GM21825 (cell line): ENCODE measurements around the gene SMIM29.
A peak's percentile ranks its signal among the peaks of the same experiment; 100 is the strongest.
"Not testable (repeated sequence)": the region's sequence is repeated elsewhere in the genome, so short reads cannot be mapped to it uniquely, and the experiment has no call there.

Source experiments
- ATAC-seq: cut with Tn5 transposase; IDR thresholded peaks from one replicate; pipeline ENCODE4 v1.9.1; 2021; ENCODE audit warnings: mild to moderate bottlenecking, moderate library complexity; ENCODE audit not compliant: unreplicated experiment

The SMIM29 gene

DNA sequence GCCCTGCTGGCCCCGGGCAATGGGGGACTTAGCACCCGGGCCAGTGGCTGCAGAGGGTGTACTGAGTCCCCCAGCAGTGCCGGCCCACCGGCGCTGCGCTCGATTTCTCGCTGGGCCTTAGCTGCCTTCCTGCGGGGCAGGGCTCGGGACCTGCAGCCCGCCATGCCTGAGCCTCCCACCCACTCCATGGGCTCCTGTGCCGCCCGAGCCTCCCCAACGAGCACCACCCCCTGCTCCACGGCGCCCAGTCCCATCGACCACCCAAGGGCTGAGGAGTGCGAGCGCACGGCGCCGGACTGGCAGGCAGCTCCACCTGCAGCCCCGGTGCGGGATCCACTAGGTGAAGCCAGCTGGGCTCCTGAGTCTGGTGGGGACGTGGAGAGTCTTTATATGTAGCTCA, 20.3 kb upstream of the SMIM29 start:
- ATAC-seq = not testable (repeated sequence)

DNA sequence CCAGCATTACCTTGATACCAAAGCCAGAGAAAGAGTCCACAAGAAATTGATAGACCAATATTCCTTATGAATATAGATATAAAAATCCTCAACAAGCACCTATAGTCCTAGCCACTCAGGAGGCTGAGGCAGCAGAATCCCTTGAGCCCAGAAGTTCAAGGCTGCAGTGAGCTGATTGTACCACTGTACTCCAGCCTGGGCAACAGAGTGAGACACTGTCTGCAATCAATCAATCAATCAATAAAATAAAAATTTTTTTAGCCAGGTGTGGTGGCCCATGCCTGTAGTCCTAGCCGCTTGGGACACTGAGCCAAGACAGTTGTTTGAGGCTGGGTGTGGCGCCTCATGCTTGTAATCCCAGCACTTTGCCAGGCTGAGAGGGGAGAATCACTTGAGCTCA, 18.9 kb upstream of the SMIM29 start:
- ATAC-seq = no peak

DNA sequence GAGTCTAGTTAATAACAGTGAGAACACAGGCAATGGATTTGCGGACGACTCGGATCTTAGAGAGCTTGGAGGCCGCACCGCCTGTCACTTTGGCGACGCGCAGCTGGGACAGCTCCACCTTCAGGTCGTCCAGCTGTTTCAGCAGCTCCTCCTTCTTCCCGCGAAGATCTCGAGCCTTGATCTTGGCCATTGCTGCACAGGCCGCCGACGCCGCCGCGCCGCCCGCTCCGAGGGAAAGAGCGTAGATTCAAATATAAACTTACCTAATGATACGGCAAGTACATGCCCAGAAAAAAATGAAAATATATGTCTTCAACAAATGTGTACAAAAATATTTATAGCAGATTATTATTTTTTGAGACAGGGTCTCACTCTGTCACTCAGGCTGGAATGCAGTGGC, 14.7 kb upstream of the SMIM29 start:
- ATAC-seq = not testable (repeated sequence)

DNA sequence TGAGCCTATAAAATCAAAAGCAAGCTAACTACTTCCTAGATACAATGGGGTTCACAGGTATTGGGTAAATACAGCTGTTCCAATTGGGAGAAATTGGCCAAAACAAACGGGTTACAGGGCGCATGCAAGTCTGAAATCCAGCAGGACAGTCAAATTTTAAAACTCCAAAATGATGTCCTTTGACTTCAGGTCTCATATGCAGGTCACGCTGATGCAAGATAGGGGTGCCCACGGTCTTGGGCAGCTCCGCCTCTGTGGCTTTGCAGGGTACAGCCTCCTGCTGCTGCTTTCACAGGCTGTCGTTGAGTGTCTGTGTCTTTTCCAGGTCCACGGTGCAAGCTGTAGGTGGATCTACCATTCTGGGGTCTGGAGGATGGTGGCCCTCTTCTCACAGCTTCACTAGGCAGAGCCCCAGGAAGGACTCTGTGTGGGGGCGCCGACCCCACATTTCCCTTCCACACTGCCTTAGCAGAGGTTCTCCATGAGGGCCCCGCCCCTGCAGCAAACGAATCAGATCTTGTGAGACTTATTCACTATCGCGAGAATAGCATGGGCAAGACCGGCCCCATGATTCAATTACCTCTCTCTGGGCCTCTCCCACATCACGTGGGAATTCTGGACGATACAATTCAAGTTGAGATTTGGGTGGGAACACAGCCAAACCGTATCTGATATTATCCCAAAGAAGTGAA, 11.9 kb upstream of the SMIM29 start:
- ATAC-seq = no peak

DNA sequence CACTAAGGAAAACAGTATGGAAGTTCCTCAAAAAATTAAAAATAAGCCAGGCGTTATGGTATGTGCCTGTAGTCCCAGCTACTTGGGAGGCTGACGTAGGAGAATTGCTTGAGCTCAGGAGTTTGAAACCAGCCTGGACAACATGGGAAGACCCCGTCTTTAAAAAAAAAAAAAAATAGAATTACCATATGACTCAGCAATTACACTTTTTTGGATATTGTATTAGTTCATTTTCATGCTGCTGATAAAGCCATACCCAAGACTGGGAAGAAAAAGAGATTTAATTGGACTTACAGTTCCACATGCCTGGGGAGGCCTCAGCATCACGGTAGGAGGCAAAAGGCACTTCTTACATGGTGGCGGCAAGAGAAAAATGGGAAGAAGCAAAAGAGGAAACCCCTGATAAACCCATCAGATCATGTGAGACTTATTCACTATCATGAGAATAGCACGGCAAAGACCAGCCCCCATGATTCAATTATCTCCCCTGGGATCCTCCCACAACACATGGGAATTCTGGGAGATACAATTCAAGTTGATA, 10.8 kb upstream of the SMIM29 start:
- no peak for ATAC-seq

DNA sequence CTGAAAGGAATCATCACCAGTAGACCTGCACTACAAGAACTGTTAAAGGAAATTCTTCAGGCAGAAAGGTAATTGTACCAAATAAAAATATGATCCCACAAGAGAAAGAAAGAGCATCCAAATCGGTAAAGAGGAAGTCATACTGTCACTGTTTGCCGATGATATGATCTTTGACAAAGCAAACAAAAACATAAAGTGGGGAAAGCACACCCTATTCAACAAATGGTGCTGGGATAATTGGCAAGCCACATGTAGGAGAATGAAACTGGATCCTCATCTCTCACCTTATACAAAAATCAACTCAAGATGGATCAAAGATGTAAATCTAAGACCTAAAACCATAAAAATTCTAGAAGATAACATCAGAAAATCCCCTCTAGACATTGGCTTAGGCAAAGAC, 3.6 kb upstream of the SMIM29 start:
- ATAC-seq = not testable (repeated sequence)

DNA sequence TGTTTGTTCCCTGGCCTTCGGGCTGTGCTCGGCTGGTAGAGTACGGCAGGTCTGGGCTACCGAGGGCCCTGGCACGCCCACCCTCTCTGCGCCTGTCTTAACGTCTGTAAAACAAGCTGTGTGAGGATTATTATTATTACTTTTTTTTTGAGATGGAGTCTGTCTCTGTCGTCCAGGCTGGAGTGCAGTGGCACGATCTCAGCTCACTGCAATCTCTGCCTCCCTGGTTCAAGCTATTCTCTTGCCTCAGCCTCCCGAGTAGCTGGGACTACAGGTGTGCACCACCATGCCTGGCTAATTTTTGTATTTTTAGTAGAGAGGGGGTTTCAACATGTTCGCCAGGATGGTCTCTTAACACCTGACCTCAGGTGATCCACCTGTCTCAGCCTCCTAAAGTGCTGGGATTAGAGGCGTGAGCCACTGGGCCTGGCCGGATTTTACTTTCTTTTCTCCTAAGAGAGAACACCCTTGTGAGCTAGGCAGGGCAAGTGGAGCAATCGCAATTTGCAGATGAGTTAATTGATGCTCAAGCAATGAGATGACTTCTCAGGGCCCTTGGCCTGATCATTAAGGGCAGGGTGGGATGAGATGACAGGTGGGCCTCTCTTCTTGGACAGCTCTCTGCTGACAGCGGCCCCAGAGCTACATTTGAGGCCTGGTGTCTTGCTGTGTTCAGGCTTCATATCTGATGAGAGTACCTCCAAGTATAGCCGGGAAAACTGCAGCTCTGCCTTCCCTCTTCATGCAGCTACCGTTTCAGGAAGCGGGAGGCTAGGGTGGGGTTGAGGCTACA, 859 bp upstream of the SMIM29 start:
- peak; percentile 11 for ATAC-seq

DNA sequence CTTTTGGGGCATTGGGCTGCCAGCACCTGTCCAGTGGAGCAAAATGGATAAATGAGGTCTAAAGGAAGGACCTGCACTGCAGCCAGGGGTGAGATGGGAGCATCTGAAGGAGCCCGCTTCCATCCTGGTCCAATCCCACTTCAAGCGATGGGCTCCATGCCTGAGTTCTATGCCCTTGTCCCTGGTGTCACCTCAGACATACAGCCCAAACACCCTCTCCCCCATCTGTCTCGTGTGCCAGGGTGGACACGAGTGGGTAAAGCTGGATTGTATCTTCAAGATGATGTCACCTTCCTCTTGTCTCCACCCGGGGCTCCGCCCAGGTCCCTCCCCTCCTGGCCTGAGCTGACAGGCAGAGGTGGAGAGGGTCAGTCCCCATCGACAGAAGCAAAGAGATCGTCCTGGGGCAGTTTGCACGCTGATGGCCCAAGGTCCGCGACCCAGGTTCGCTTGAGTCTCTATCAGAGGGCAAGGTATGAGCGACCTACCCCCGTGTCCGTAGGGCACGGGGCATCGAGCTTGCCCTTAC, 544 bp downstream of the SMIM29 start:
- ATAC-seq = peak; percentile 14

DNA sequence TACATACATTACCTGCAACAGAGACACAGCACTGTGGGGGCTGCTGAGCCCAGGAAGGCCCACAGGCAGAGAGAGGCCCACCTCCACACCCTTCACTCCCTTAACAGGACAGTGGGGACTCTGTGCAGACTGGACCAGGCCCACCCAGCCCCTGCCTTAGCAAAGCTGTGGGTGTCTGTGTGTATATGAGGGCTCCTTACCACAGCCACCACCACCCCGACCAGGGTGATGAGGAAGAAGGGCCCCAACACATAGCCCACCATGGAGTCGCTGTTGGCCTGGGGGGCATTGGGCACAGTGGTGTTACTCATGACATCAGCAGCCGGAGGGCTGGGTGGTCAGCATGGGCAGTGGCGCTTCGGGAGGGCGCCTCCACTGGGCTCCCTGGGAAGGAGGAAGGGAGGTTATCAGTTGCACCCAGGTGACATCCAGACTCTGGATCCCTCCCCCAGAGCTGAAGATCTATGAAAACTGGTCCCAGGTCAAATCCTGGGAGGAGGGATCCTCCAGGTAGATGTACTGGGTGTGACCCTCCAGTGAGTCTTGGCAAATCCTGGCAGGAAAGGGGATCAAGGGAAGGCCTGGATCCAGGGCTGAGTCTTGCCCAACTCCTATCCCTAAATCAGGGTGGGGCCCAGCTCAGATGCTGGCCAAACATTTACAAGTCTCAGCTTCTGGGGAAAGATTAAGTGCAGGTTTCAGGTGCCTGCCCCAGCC, 1.2 kb downstream of the SMIM29 start:
- no peak for ATAC-seq

DNA sequence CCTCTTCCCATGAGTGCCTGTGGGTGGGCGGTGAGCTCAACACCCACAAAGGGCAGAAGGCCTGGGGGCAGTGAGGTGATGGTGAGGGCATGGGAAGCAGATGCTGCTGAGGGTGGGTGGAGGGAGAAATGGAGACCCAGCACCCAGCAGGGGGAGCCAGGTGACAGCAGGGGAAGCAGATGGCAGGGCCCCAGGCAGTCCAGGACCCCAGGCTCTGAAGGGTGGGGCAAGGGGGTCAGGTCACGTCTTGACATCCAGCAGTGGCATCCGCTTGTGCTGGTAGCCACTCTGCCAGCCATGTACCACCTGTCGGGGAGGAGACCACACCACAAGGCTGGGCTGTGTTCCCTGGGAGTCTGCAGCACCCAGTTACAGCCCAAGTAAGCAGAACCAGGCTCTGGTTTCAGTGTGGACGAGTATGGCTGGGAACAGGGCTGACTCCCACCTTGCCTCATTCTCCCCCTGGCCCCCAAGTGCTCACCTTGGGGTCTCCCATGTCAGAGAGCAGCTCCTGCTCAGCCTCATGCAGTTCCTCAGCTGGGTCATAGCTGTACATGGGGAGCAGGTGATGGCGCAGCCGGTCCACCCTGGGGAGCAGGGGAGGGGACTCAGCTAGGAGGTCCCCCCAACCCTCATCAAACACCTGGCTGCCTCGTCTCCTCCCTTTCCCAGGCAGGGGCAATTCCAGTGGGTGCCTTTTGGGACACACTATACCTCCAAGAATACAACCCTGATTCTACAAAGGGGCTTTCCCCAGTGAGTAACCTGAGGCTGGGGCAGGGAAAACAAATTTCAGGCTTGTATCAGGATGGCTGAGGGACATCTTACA, 2.0 kb downstream of the SMIM29 start:
- ATAC-seq = no peak

DNA sequence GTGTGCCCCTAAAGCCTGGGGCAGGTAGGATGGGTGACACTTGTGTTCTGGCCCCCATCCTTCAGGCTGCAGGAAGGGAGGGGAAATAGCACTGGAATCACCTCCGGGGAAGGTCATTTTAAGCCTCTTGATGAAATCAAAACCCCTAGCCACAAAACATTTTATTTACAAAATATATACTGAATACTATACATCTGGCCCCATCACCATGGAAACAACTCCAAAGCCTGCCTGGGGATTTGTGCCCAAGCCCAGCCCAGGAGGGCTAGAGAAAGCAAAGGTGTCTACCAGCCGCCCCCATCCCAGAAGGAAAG, 2.6 kb downstream of the SMIM29 start:
- no peak for ATAC-seq

DNA sequence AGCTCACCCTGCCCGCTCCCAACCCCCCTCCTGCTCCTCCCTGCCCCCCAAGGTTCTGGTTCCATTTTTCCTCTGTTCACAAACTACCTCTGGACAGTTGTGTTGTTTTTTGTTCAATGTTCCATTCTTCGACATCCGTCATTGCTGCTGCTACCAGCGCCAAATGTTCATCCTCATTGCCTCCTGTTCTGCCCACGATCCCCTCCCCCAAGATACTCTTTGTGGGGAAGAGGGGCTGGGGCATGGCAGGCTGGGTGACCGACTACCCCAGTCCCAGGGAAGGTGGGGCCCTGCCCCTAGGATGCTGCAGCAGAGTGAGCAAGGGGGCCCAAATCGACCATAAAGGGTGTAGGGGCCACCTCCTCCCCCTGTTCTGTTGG, 3.1 kb downstream of the SMIM29 start:
- ATAC-seq = not testable (repeated sequence)

DNA sequence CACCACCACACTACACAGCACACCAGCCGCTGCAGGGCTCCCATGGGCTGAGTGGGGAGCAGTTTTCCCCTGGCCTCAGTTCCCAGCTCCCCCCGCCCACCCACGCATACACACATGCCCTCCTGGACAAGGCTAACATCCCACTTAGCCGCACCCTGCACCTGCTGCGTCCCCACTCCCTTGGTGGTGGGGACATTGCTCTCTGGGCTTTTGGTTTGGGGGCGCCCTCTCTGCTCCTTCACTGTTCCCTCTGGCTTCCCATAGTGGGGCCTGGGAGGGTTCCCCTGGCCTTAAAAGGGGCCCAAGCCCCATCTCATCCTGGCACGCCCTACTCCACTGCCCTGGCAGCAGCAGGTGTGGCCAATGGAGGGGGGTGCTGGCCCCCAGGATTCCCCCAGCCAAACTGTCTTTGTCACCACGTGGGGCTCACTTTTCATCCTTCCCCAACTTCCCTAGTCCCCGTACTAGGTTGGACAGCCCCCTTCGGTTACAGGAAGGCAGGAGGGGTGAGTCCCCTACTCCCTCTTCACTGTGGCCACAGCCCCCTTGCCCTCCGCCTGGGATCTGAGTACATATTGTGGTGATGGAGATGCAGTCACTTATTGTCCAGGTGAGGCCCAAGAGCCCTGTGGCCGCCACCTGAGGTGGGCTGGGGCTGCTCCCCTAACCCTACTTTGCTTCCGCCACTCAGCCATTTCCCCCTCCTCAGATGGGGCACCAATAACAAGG, 3.6 kb downstream of the SMIM29 start:
- ATAC-seq = not testable (repeated sequence)

DNA sequence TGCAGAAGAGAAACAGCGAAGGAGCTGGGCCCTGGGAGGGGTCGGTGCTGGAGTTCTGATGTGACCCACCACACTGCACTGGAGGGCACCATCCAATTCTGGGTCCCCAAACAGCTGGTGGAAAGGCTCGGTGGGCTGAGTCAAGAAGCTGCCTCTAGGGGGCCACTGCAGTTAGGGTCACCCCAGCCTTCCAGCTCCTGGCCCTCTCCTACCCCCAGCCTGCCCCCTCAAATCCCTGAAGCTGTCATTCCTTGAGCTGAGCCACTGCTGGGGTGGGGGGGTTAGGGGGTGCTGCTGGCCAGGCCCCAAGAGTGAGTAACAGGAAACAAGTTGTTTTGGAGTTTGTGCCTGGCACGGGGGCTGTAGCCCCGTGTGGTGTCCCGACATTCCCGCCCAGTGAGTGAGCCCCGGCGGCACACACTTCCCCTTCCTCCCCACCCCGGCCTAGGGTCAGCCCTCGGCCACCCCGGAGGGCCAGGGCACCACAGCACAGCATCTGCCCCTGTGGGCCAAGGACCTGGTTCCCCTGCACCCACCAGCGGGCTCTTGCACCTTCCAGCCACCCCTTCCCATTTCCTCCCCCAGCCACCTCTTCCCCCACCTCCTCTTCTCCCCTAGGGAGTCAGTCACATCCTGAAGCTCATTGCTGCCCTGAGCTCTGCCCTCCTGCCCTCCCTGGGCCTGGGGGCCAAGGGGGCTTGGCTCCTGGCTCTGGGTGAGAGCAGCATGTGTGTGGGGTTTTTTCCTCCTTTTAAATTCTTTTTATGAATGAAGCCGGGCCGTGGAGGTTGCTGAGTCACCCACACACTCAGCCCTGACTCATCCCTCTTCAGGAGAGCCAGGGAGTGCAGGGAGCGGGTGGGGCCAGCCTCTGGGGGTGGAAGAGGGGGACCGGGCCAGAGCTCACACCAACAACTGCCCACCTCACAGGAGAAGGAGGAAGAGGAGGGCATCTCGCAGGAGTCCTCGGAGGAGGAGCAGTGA, 4.6 kb downstream of the SMIM29 start:
- no peak for ATAC-seq

DNA sequence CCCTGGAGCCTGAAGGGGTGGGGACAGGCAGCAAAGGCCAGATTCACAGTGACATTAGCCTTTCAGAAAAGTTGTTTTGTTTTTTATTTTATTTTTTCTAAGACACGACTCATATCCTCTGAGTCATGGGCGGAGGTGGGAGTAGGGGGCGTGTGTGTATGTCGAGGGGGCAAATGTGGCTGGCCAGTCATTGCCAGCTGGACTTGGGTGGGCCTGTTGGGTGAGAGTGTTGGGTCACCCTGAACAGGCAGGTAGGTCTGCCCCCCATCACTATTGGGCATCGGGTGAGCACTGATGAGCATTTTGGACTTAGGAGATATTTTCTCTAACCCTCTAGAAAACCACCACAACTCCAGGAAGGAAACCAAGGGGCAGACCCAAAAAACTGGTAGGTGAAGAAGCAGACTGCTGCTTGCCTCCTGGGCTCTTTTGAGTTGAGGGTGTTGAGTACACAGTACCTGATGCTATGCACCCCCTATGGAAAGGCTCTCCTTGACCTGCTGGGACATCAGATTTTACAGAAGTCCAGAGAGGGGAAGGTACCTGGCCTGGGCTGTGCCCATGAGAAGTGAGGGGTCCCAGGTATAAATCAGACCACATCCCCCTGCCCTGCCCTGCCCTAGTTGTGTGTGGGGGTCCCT, 5.6 kb downstream of the SMIM29 start:
- no peak for ATAC-seq

DNA sequence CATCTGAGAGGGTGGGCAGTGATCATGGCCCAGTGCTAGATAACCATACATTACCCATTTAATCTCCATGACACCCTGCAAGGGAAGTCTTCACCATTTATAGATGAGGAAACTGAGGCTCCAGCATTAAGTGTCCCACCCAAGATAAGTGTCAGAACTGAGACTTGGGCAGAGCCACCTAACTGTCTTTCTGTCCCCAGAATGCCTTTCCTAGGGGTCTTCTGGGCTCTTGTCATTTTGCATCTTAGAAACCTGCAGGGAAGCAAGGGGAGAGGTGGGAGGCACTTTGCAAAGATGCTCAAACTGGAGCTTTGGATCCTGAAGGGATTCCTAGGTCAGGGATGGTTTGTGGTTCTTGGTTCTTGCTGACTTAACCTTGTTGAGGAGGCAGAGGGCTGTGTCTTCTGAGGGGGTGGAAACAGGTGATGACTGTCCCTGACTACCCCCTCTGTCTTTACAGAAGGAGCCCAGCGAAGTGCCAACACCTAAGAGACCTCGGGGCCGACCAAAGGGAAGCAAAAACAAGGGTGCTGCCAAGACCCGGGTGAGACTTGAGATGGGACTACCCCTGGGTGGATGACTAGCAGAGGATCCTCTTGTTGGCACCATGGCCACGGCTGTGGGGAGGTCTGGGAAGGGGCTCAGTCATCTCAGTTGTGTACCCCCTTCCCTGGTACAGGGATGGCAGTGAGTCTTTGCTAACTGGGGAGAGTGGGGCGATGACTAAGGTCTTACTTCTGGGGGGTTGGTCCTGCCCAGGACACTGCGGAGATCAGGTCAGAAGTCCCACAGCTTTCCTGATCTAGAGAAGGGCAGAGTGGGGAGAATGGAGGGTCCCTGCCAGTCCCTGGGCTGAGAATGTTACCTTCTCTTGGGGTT, 6.3 kb downstream of the SMIM29 start:
- ATAC-seq = no peak
